HepG2 (cell line): ENCODE measurements around the gene ACSM2B. TPM values are rescaled to one million over a fixed set of nuclear protein-coding genes. Genes with fewer than 3 reads are reported as not detected.
A peak's percentile ranks its signal among the peaks of the same experiment; 100 is the strongest.

Experiments
- FOXA3 ChIP-seq: IDR thresholded peaks from 2 replicates; pipeline ENCODE4 v1.6.1; 2016; ENCODE audit warnings: missing genetic modification reagents, missing compliant biosample characterization
- GLI4 ChIP-seq: sonication (generic); formaldehyde crosslinking; IDR thresholded peaks from 2 replicates; pipeline ENCODE4 v1.5.1; 2020; ENCODE audit warnings: missing genetic modification reagents, mild to moderate bottlenecking, moderate library complexity, borderline replicate concordance
- HES4 ChIP-seq: sonication (generic); formaldehyde crosslinking; IDR thresholded peaks from 2 replicates; pipeline ENCODE4 v1.9.0; 2021; ENCODE audit warnings: mild to moderate bottlenecking, missing genetic modification reagents, borderline replicate concordance
- HOXA5 ChIP-seq: sonication (generic); formaldehyde crosslinking; IDR thresholded peaks from 2 replicates; pipeline ENCODE4 v1.4.0; 2020; ENCODE audit warnings: missing genetic modification reagents
- JUND ChIP-seq: sonication (generic); formaldehyde crosslinking; IDR thresholded peaks from 2 replicates; pipeline ENCODE4 v1.8.0; 2022; ENCODE audit warnings: mild to moderate bottlenecking, missing genetic modification reagents
- MTA1 ChIP-seq: sonication (generic); formaldehyde crosslinking; IDR thresholded peaks from 2 replicates; pipeline ENCODE4 v1.4.0; 2020; ENCODE audit warnings: missing genetic modification reagents, mild to moderate bottlenecking, borderline replicate concordance
- NFKB2 ChIP-seq: sonication (generic); formaldehyde crosslinking; IDR thresholded peaks from 2 replicates; pipeline ENCODE4 v1.4.0; 2020; ENCODE audit warnings: missing genetic modification reagents, borderline replicate concordance
- PHF8 ChIP-seq: sonication (generic); formaldehyde crosslinking; IDR thresholded peaks from 2 replicates; pipeline ENCODE4 v1.5.0; 2020; ENCODE audit warnings: missing genetic modification reagents
- PITX1 ChIP-seq: sonication (generic); formaldehyde crosslinking; IDR thresholded peaks from 2 replicates; pipeline ENCODE4 v1.5.1; 2020; ENCODE audit warnings: mild to moderate bottlenecking, missing genetic modification reagents
- RARA ChIP-seq: IDR thresholded peaks from 2 replicates; pipeline ENCODE4 v1.6.1; 2016; ENCODE audit warnings: missing genetic modification reagents, missing compliant biosample characterization
- SALL1 ChIP-seq: sonication (generic); formaldehyde crosslinking; IDR thresholded peaks from 2 replicates; pipeline ENCODE4 v1.8.0; 2022; ENCODE audit warnings: mild to moderate bottlenecking, missing genetic modification reagents
- ZBTB33 ChIP-seq: sonication (generic); formaldehyde crosslinking; IDR thresholded peaks from 2 replicates; pipeline ENCODE4 v1.4.0; 2020; ENCODE audit warnings: missing genetic modification reagents
- ZMYM3 ChIP-seq: sonication (generic); formaldehyde crosslinking; IDR thresholded peaks from 2 replicates; pipeline ENCODE4 v1.5.1; 2020; ENCODE audit warnings: mild to moderate bottlenecking, missing genetic modification reagents
- ZMYM4 ChIP-seq: sonication (generic); formaldehyde crosslinking; IDR thresholded peaks from 2 replicates; pipeline ENCODE4 v1.8.1; 2023; ENCODE audit warnings: mild to moderate bottlenecking, missing genetic modification reagents
- ZNF326 ChIP-seq: sonication (generic); formaldehyde crosslinking; IDR thresholded peaks from 2 replicates; pipeline ENCODE4 v1.4.0; 2020; ENCODE audit warnings: missing genetic modification reagents, borderline replicate concordance
- ZNF770 ChIP-seq: sonication (generic); formaldehyde crosslinking; IDR thresholded peaks from 2 replicates; pipeline ENCODE4 v1.5.0; 2020; ENCODE audit warnings: mild to moderate bottlenecking, missing genetic modification reagents
- ZNF775 ChIP-seq: sonication (generic); formaldehyde crosslinking; IDR thresholded peaks from 2 replicates; pipeline ENCODE4 v1.4.0; 2020; ENCODE audit warnings: missing genetic modification reagents, mild to moderate bottlenecking, moderate library complexity, borderline replicate concordance
- ZNF83 ChIP-seq: sonication (generic); formaldehyde crosslinking; IDR thresholded peaks from 2 replicates; pipeline ENCODE4 v1.4.0; 2020; ENCODE audit warnings: missing genetic modification reagents, mild to moderate bottlenecking, borderline replicate concordance
- ZSCAN12 ChIP-seq: sonication (generic); formaldehyde crosslinking; IDR thresholded peaks from 2 replicates; pipeline ENCODE4 v1.9.0; 2021; ENCODE audit warnings: mild to moderate bottlenecking, missing genetic modification reagents
- polyA plus RNA-seq, 8 experiments: library from polyadenylated mRNA; depleted of rRNA in 3 of 8; stranded (reverse) in 7 of 8; unstranded in 1 of 8; fragments of >200 nt; fragmentation: Illumina TruSeq in 4 of 8; extraction: Trizol in 4 of 8; gene quantifications; 2 replicates each; pipeline versions ENCODE4 v1.2.1 to v1.2.3, GENCODE V29; 2011 to 2016; ENCODE audit warnings: low read depth in 4 of 8, missing spikeins in 1 of 8, mixed read lengths in 1 of 8; ENCODE audit not compliant: insufficient read depth in 1 of 8
- total RNA-seq, 5 experiments: library from RNA; depleted of rRNA; stranded (reverse); fragments of >200 nt; fragmentation: Illumina TruSeq; extraction: Trizol; gene quantifications; 2 replicates each; pipeline ENCODE4 v1.2.3, GENCODE V29; 2016; ENCODE audit warnings: low read depth in 1 of 5
- TF ChIP-seq, protein P1 (sequence below): sonication (generic); formaldehyde crosslinking; IDR thresholded peaks from 2 replicates; pipeline ENCODE4 v1.5.1; 2020; ENCODE audit warnings: mild to moderate bottlenecking, missing genetic modification reagents, moderate library complexity
- TF ChIP-seq, protein P2 (sequence below): IDR thresholded peaks from 2 replicates; pipeline ENCODE4 v1.6.1; 2012; ENCODE audit warnings: inconsistent platforms

Gene ACSM2B
- total and polyA plus RNA-seq, 2 of the 13 experiments (the other 11 are each of a cell fraction or from before 2014, with no cell fraction given) = 22.9 to 34.0 TPM

- TF ChIP-seq ZNF326 (CRISPR knock-in tag) (no peak), ZSCAN12 (CRISPR knock-in tag) (0 out of 2 replicates have a peak, but pooled peaks have one; percentile 67), ZMYM3 (CRISPR knock-in tag) (peak; percentile 80), PHF8 (CRISPR knock-in tag) (peak; percentile 11; the same call in 1 of the 2 replicates), ZNF770 (CRISPR knock-in tag) (peak; percentile 90), PITX1 (CRISPR knock-in tag) (no peak; the same call in 1 of the 2 replicates), ZMYM4 (CRISPR knock-in tag) (peak; percentile 79), MTA1 (CRISPR knock-in tag) (peak; percentile 39; the same call in 1 of the 2 replicates), FOXA3 (CRISPR knock-in tag) (peak; percentile 61; the same call in 1 of the 2 replicates), RARA (CRISPR knock-in tag) (0 out of 2 replicates have a peak, but pooled peaks have one; percentile 35), ZNF775 (CRISPR knock-in tag) (no peak), HES4 (CRISPR knock-in tag) (peak; percentile 36; the same call in 1 of the 2 replicates), ZNF83 (CRISPR knock-in tag) (0 out of 2 replicates have a peak, but pooled peaks have one; percentile 15), NFKB2 (CRISPR knock-in tag) (peak; percentile 54; the same call in 1 of the 2 replicates), JUND (no peak), HOXA5 (CRISPR knock-in tag) (peak; percentile 73; the same call in 1 of the 2 replicates), SALL1 (CRISPR knock-in tag) (peak; percentile 25; the same call in 1 of the 2 replicates), GLI4 (CRISPR knock-in tag) (0 out of 2 replicates have a peak, but pooled peaks have one; percentile 36), ZBTB33 (CRISPR knock-in tag) (peak; percentile 89)
- TF ChIP-seq, protein P1, sequence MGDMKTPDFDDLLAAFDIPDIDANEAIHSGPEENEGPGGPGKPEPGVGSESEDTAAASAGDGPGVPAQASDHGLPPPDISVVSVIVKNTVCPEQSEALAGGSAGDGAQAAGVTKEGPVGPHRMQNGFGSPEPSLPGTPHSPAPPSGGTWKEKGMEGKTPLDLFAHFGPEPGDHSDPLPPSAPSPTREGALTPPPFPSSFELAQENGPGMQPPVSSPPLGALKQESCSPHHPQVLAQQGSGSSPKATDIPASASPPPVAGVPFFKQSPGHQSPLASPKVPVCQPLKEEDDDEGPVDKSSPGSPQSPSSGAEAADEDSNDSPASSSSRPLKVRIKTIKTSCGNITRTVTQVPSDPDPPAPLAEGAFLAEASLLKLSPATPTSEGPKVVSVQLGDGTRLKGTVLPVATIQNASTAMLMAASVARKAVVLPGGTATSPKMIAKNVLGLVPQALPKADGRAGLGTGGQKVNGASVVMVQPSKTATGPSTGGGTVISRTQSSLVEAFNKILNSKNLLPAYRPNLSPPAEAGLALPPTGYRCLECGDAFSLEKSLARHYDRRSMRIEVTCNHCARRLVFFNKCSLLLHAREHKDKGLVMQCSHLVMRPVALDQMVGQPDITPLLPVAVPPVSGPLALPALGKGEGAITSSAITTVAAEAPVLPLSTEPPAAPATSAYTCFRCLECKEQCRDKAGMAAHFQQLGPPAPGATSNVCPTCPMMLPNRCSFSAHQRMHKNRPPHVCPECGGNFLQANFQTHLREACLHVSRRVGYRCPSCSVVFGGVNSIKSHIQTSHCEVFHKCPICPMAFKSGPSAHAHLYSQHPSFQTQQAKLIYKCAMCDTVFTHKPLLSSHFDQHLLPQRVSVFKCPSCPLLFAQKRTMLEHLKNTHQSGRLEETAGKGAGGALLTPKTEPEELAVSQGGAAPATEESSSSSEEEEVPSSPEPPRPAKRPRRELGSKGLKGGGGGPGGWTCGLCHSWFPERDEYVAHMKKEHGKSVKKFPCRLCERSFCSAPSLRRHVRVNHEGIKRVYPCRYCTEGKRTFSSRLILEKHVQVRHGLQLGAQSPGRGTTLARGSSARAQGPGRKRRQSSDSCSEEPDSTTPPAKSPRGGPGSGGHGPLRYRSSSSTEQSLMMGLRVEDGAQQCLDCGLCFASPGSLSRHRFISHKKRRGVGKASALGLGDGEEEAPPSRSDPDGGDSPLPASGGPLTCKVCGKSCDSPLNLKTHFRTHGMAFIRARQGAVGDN (CRISPR knock-in tag) = peak; percentile 76
- TF ChIP-seq, protein P2, sequence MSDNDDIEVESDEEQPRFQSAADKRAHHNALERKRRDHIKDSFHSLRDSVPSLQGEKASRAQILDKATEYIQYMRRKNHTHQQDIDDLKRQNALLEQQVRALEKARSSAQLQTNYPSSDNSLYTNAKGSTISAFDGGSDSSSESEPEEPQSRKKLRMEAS = peak; percentile 44
These were observed 34.2 kb upstream of the ACSM2B start (continued) for GRCh38 chr16:20610211-20610891.
